ENCODE results near the gene UBE2N. TPM values are rescaled to one million over a fixed set of nuclear protein-coding genes. Genes with fewer than 3 reads are reported as not detected.
"Not testable (repeated sequence)": the region's sequence is repeated elsewhere in the genome, so short reads cannot be mapped to it uniquely, and the experiment has no call there.

UBE2N gene
- polyA plus RNA-seq, 1 experiment, result 159 TPM

DNA sequence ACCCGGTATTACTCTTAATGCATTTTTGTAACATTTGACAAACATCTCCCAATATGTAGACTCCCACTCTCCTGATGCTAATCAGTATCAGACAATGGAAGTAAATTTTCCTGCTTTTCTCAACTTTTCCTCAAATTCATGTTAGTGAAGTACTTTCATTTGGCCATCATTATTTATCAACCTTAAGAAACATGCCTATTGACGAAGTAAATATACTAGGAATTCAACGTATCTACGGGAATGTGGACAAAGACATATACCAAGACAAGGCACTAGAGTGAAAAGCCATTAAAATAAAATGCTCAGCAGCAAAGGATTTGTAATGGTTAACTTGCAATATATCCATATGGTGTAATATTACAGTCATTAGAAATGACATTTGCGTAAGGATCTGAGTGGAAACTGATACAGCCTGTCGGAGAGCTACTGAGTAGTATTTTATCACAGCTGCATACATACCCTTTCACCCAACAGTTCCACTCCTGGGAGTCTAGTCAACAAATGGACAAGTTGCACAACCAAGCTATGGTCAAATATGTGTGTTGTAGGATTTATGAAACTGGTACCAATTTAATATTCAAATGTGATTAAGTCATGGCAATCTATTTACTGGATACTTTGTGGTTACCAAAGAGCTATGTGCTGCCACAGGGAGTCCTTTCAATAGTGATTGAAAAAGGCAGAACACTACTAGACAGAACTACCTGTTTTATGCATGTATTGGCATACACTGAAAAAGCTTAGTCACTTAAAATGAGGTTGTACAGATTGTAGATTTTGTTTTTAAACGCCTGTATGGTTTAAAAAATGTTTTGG, 37.6 kb downstream of the UBE2N start:
- TF ChIP-seq, protein P1, sequence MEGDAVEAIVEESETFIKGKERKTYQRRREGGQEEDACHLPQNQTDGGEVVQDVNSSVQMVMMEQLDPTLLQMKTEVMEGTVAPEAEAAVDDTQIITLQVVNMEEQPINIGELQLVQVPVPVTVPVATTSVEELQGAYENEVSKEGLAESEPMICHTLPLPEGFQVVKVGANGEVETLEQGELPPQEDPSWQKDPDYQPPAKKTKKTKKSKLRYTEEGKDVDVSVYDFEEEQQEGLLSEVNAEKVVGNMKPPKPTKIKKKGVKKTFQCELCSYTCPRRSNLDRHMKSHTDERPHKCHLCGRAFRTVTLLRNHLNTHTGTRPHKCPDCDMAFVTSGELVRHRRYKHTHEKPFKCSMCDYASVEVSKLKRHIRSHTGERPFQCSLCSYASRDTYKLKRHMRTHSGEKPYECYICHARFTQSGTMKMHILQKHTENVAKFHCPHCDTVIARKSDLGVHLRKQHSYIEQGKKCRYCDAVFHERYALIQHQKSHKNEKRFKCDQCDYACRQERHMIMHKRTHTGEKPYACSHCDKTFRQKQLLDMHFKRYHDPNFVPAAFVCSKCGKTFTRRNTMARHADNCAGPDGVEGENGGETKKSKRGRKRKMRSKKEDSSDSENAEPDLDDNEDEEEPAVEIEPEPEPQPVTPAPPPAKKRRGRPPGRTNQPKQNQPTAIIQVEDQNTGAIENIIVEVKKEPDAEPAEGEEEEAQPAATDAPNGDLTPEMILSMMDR (IDR thresholded peaks at IDR 0.05; ENCODE audit: low read depth, low read length), result no peak
- Histone ChIP-seq H3K27ac (ENCODE audit: low read depth, low read length) (no peak overlapping the region), H3K4me3 (ENCODE audit: low read depth, low read length) (no peak overlapping the region), H3K27me3 (ENCODE audit: control insufficient read depth, insufficient read depth, low read length) (no peaks in the 10 kb centered on the region), H3K9me3 (ENCODE audit: control insufficient read depth, insufficient read depth, low read length) (no peaks in the 10 kb centered on the region)
- ChIA-PET CTCF (interaction anchor here (0.8 to 4.2 kb wide), 6 partner anchors 11 to 698 kb away, joined by 3 to 25 read pairs (median 7); no protein-coding TSS in a partner anchor), POLR2A (no interaction called here)
- DNase-seq (ENCODE audit: low read depth, low spot score), result no peak

DNA sequence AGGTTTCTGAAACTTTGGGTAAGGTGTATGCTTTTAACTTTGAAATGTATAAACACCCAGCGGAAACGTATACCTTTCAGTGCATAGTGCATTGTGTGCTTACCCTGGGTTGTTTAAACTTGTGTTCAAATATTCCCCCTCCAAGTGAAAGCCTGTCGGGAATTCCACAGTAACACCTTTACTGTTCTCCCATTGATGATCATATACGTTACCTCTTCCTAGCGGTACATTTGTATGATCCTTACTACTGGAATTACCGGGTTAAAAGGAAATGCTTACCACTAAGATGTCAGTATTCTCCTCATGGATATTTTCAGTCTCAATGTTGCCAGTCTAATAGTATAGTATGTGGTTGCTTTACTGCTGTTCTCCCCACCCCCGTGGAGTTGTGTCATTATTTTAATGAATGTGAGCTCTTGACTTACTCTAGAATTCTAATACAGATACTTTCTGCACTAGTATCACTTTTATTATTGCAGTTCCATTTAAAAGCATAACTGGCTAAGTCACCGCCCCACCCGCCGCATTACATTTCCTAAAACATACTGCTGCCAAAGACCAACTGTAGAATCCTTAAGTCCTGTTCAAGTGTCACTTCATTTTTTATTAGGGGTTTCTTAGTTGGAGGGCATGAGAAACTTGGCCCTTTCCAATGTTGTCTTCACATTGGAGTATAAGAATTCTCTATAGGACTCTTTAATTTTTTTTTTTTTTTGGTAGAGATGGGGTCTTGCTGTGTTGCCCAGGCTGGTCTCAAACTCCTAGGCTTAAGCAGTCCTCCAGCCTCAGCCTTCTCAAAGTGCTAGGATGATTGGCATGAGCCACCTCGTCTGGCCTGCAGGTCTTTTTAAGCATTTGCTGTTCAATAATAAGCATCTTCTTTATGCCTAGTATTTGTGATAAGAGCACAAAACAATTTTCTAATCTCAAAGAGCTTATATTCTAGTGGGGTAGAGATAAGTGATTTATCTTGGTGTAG, 39.1 kb downstream of the UBE2N start:
- Histone ChIP-seq H3K4me3 (ENCODE audit: low read depth, low read length) (no peak overlapping the region), H3K27ac (ENCODE audit: low read depth, low read length) (no peak overlapping the region), H3K9me3 (ENCODE audit: control insufficient read depth, insufficient read depth, low read length) (no peaks in the 10 kb centered on the region), H3K27me3 (ENCODE audit: control insufficient read depth, insufficient read depth, low read length) (no peaks in the 10 kb centered on the region)
- ChIA-PET POLR2A (interaction anchor here (0.7 kb wide), 1 partner anchor 647 kb away, joined by 3 read pairs; no protein-coding TSS in a partner anchor), CTCF (interaction anchor here (0.7 to 4.2 kb wide), 2 partner anchors 17 to 415 kb away, joined by 3 to 25 read pairs; no protein-coding TSS in a partner anchor)
- no peak for DNase-seq (ENCODE audit: low read depth, low spot score)
- TF ChIP-seq, protein P1 (IDR thresholded peaks at IDR 0.05; ENCODE audit: low read depth, low read length), result no peak

DNA sequence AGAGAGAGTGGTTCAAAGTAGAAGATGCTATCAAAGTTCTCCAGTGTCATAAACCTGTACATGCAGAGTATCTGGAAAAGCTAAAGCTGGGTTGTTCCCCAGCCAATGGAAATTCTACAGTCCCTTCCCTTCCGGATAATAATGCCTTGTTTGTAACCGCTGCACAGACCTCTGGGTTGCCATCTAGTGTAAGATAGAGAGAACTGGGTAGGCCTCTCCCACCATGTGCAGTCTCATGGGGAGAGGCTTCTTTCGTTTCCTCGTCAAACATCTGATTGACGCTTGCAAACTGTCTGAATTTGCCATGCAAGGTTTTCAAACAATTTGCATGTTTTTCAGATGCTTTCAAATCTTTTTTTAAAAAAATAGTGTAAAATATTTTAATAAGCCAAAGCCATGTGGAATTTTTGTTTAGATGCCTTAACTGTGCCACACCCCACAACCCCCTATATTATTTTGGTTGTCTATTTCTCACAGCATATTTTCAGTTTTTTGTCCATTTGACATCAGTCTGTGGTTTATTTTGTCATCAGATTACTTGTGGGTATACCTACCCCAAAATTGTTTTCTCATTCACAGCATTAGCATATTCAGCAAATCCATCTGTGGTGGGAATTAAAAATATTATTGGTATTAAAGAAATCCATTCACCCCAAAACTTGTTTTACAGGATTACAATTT, 42.4 kb downstream of the UBE2N start:
- H3K4me3 ChIP-seq (ENCODE audit: low read depth, low read length); POLR2A ChIA-PET; DNase-seq (ENCODE audit: low read depth, low spot score); H3K9me3 ChIP-seq (ENCODE audit: control insufficient read depth, insufficient read depth, low read length); H3K27ac ChIP-seq (ENCODE audit: low read depth, low read length); H3K27me3 ChIP-seq (ENCODE audit: control insufficient read depth, insufficient read depth, low read length): not testable (repeated sequence)
- CTCF ChIA-PET, result interaction anchor here (2.7 to 4.8 kb wide), 2 partner anchors 390 to 410 kb away, joined by 16 to 164 read pairs; no protein-coding TSS in a partner anchor

DNA sequence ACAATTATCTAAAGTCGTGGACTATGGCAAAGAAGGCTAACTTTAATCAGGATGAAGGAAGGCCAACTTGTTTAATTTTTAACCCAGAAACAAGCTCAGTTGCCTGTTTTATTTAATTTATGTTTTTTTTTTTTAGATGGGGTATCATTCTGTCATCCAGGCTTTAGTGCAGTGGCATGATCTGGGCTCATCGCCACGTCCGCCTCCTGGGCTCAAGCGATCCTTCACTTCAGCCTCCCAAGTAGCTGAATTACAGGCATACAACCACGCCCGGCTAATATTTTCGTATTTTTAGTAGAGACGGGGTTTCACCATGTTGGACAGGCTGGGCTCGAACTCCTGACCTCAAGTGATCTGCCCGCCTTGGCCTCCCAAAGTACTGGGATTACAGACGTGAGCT, 44.3 kb downstream of the UBE2N start:
- Histone ChIP-seq H3K4me3 (ENCODE audit: low read depth, low read length) (no peak overlapping the region), H3K9me3 (ENCODE audit: control insufficient read depth, insufficient read depth, low read length) (no peaks in the 10 kb centered on the region), H3K27me3 (ENCODE audit: control insufficient read depth, insufficient read depth, low read length) (no peaks in the 10 kb centered on the region), H3K27ac (ENCODE audit: low read depth, low read length) (no peak overlapping the region)
- DNase-seq (ENCODE audit: low read depth, low spot score), result no peak
- TF ChIP-seq, protein P1 (IDR thresholded peaks at IDR 0.05; ENCODE audit: low read depth, low read length), result no peak
- ChIA-PET POLR2A (interaction anchor here (0.6 kb wide), 1 partner anchor 52 kb away, joined by 3 read pairs; no protein-coding TSS in a partner anchor), CTCF (interaction anchor here (0.6 to 4.8 kb wide), 51 partner anchors 8 to 706 kb away, joined by 3 to 164 read pairs (median 4); no protein-coding TSS in a partner anchor)

DNA sequence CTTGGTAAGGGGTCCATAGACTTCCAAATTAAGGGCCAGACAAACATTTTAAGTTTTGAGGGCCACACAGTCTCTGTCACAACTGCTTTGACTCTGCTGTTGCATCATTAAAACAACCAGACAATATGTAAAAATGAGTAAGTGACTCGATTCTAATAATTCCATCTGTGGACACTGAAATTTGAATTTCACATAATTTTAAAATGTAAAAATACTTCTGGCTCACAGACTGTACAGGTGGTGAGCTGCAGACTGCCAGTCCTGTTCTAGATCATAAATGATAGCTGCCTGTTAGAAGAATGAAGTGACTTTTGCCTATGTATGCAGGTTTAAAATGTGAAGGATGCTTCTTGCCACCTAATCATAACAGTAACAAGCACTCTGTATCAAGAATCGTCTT, 48.3 kb downstream of the UBE2N start:
- Histone ChIP-seq H3K27me3 (ENCODE audit: control insufficient read depth, insufficient read depth, low read length) (no peaks in the 10 kb centered on the region), H3K9me3 (ENCODE audit: control insufficient read depth, insufficient read depth, low read length) (no peaks in the 10 kb centered on the region), H3K27ac (ENCODE audit: low read depth, low read length) (no peak overlapping the region), H3K4me3 (ENCODE audit: low read depth, low read length) (no peak overlapping the region)
- no peak for DNase-seq (ENCODE audit: low read depth, low spot score)
- TF ChIP-seq, protein P1 (IDR thresholded peaks at IDR 0.05; ENCODE audit: low read depth, low read length), result no peak
- POLR2A ChIA-PET, result no interaction called here
- CTCF ChIA-PET, result interaction anchor here (4.8 kb wide), 1 partner anchor 406 kb away, joined by 22 read pairs; no protein-coding TSS in a partner anchor
